Muscle of leg (tissue), 11 donors: Measurements from ENCODE around the gene PEX16. TPM values are rescaled to one million over a fixed set of nuclear protein-coding genes. Genes with fewer than 3 reads are reported as not detected.

Source experiments
- DNase-seq: peaks from one replicate; pipeline ENCODE4 v3.0.0; 2013
- H3K27ac ChIP-seq: one replicate; pipeline ENCODE4 v1.5.1; 2013; ENCODE audit warnings: mild to moderate bottlenecking, low read length, control low read depth
- H3K27me3 ChIP-seq: one replicate; pipeline ENCODE4 v1.6.1; 2013; ENCODE audit warnings: low read length; ENCODE audit not compliant: control insufficient read depth, insufficient read depth
- H3K36me3 ChIP-seq: one replicate; pipeline ENCODE4 v1.6.1; 2013; ENCODE audit warnings: low read length; ENCODE audit not compliant: control insufficient read depth, insufficient read depth
- H3K4me1 ChIP-seq: one replicate; pipeline ENCODE4 v1.6.1; 2013; ENCODE audit warnings: low read length; ENCODE audit not compliant: control insufficient read depth, insufficient read depth
- H3K4me3 ChIP-seq: one replicate; pipeline ENCODE4 v1.5.1; 2013; ENCODE audit warnings: low read length, control low read depth
- H3K9me3 ChIP-seq: replicated peaks from 2 replicates; pipeline ENCODE4 v1.6.1; 2013; ENCODE audit warnings: low read depth, low read length; ENCODE audit not compliant: control insufficient read depth
- WGBS: methylation state at CpG from one replicate; pipeline ENCODE4 v1.1.5; 2013; ENCODE audit warnings: missing lambda C conversion rate; ENCODE audit not compliant: insufficient coverage; 5-methylcytosine and 5-hydroxymethylcytosine counted together
- polyA plus RNA-seq, 8 donors: library from polyadenylated mRNA; unstranded; fragments of 120-200 nt; gene quantifications; one replicate each; pipeline versions ENCODE4 v1.2.1 to v1.2.3, GENCODE V29; 2013; ENCODE audit warnings: inconsistent platforms in 1 of 8, low replicate concordance in 1 of 8; ENCODE audit not compliant: insufficient read length in 8 of 8, insufficient read depth in 1 of 8
- total RNA-seq: library from RNA; stranded (reverse); fragments of 120-200 nt; gene quantifications from one replicate; pipeline ENCODE4 v1.2.4, GENCODE V29; 2013

Gene PEX16
- total and polyA plus RNA-seq, 9 donors = 11.1 to 16.3 (median 14.2) TPM

- H3K36me3 ChIP-seq = peaks cover 12% of the 10 kb centered on the region
- H3K9me3 ChIP-seq = no peaks in the 10 kb centered on the region
- peaks cover 17% of the 10 kb centered on the region for H3K4me1 ChIP-seq
- no peak for DNase-seq
- peaks cover 34% of the 10 kb centered on the region for H3K27me3 ChIP-seq
- 91% methylated on average over 8 of the region's 12 CpGs for WGBS
- H3K4me3 ChIP-seq = no peak overlapping the region
- no peak overlapping the region for H3K27ac ChIP-seq
These were observed 9.1 kb upstream of the PEX16 start for GRCh38 chr11:45926536-45927331.

- DNase-seq = no peak
- no peak overlapping the region for H3K27ac ChIP-seq
- H3K36me3 ChIP-seq = peaks cover 4% of the 10 kb centered on the region
- H3K9me3 ChIP-seq = no peaks in the 10 kb centered on the region
- peaks cover 21% of the 10 kb centered on the region for H3K4me1 ChIP-seq
- H3K4me3 ChIP-seq = no peak overlapping the region
- peaks cover 41% of the 10 kb centered on the region for H3K27me3 ChIP-seq
- 35% methylated on average over 9 of the region's 12 CpGs for whole genome bisulfite sequencing
These were observed 8.3 kb upstream of the PEX16 start for GRCh38 chr11:45926001-45926401.

DNA sequence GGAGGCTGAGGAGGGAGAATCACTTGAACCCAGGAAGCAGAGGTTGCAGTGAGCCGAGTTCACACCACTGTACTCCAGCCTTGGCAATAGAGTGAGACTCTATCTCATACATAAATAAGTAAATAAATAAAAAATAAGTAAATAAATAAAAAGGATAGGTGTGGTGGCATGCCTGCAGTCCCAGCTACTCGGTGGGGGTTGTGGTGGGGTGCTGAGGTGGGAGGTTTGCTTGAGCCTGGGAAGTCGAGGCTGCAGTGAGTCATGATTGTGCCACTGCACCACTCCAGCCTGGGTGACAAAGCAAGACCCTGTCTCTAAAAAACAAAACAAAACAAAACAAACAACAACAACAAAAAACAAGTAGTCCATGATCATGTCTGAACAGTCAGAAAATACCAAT, 7.9 kb upstream of the PEX16 start:
- WGBS = no CpG with 5 or more reads among the region's 3 CpGs

DNA sequence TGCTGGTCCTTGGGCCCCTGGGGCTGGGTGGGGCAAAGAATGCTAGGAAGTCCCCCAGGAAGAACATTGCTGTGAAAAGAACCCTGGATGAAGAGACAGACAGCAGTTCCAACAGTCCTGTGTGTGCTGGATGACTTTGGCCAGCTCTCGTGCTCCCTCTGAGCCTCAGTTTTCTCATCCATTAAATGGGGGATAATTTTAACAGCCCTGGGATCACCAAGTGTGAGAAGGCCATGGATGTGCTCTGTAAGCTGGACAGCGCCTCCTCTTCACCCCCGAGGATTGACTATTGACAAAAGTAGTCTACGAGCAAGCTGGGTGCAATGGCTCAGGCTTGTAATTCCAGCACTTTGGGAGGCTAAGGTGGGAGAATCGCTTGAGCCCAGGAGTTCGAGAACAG, 7.2 kb upstream of the PEX16 start:
- no peaks in the 10 kb centered on the region for H3K36me3 ChIP-seq
- H3K27ac ChIP-seq = no peak overlapping the region
- peaks cover 52% of the 10 kb centered on the region for H3K27me3 ChIP-seq
- WGBS = 75% methylated on average over 3 of the region's 6 CpGs
- peaks cover 18% of the 10 kb centered on the region for H3K4me1 ChIP-seq
- no peaks in the 10 kb centered on the region for H3K9me3 ChIP-seq
- DNase-seq = no peak
- no peak overlapping the region for H3K4me3 ChIP-seq

More for the DNA sequence above, 7.9 kb upstream of the PEX16 start:
- Histone ChIP-seq H3K9me3 (no peaks in the 10 kb centered on the region), H3K36me3 (no peaks in the 10 kb centered on the region), H3K4me1 (peaks cover 21% of the 10 kb centered on the region), H3K4me3 (no peak overlapping the region), H3K27ac (no peak overlapping the region), H3K27me3 (peaks cover 46% of the 10 kb centered on the region)
- no peak for DNase-seq

DNA sequence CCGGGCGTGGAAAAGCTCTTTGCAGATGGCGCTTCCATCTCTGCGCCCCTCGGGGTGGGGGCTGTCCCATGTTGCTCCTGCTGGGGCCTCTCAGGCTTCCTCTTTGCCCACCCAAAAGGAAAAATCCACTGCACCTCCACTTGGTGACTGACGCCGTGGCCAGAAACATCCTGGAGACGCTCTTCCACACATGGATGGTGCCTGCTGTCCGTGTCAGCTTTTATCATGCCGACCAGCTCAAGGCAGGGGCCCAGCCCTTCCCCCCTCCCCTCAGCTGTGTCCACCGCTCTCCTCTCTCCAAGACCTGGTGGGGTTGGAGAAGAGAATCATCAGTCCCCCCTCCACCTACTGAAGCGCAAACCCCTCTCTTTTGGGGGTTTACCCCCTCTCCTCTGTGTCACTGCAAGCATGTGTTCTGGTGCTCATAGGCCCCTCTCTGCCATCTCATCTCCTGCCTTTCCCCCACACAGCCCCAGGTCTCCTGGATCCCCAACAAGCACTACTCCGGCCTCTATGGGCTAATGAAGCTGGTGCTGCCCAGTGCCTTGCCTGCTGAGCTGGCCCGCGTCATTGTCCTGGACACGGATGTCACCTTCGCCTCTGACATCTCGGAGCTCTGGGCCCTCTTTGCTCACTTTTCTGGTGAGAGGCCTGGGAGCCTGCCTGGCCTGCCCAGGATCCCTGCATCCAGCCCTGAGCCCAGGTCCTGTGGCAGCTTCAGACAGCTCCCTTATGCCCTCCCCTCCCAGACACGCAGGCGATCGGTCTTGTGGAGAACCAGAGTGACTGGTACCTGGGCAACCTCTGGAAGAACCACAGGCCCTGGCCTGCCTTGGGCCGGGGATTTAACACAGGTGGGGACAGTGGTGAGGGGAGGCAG, 6.6 kb upstream of the PEX16 start:
- Histone ChIP-seq H3K9me3 (no peaks in the 10 kb centered on the region), H3K27me3 (peaks cover 53% of the 10 kb centered on the region), H3K4me1 (peaks cover 18% of the 10 kb centered on the region), H3K4me3 (no peak overlapping the region), H3K36me3 (no peaks in the 10 kb centered on the region), H3K27ac (no peak overlapping the region)
- no peak for DNase-seq
- WGBS = 78% methylated on average over 11 of the region's 22 CpGs

DNA sequence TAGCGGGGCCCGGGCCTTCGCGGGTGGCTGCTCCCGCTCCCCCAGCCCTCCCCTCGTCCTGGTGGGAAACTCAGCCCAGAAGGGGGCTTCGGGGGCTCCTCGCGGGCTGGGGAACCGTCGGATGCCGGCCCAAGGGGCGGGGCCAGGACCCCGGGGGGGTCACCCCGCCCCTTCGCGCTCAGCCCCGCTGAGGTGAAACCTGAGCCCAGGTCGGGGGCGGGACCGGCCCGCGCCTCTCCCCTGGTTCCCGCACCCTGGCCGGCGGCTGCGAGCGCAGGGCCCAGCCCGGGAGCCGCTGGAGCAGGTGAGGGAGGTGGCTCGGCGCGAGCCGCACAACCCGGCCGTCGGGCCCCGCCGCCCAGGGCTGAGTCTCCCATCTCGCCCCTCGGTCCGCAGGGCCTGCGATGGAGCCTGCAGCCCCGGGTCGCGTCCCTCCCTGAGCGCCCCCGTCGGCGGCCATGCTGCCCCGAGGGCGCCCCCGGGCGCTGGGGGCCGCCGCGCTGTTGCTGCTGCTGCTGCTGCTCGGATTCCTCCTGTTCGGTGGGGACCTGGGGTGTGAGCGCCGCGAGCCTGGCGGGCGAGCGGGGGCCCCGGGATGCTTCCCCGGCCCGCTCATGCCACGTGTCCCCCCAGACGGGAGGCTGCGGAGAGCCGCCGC, 4.9 kb upstream of the PEX16 start, which contains the start of gene LARGE2:
TSS of gene LARGE2 (plus strand) at position 232 of the 658 bp plus-strand sequence. CDS start at position 459, 227 bp downstream.
- Histone ChIP-seq H3K27ac (no peak within 1 kb of the TSS), H3K27me3 (peaks cover 53% of the 10 kb centered on the region), H3K4me3 (no peak within 1 kb of the TSS), H3K36me3 (no peaks in the 10 kb centered on the region), H3K4me1 (peaks cover 25% of the 10 kb centered on the region), H3K9me3 (no peaks in the 10 kb centered on the region)
- DNase-seq = no peak
- WGBS = under 1% methylated on average over 72 of the region's 73 CpGs

DNA sequence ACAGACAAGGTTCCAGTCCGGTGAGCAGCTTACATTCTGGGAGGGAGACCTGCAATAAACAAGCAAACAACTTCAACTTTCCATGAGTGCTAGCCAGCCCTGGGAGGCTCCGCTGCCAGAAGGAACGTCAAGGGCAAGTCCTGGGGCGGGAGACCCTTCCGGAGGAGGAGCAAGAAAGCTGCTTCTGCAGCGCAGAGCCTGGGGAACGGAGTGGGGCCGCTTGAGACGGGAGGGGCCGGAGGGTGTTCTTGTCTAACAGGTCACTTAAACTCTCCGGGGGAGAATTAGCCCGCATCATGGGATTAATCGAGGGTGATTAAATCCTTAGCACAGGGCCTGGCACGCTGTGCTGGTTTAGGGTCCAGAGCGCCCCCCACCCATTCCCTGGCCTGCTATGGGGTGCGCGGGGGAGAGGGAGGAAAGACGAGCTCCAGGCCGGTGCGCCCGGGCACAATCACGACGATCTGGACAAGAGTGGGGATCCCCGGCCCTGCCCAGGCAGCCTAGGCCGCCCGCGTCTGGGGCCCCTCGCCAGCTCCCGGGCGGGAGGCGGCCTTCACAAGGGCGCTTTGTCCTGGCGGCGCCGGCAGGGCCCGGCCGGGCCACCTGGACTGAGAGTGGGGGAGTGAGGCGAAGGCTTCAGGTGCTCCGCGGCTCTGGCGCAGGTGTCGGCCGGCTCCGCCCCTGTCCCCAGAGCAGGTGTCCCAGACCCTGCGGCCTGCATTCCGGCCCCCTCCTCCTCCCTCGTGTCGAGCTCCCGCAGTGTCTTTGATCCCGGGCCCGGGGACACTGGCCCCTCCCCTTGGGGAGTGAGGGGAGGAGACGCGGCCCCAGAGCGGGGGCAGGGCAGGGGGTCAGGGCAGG, 4.1 kb upstream of the PEX16 start:
- 7% methylated on average over 41 of the region's 54 CpGs for whole genome bisulfite sequencing
- H3K4me3 ChIP-seq = no peak overlapping the region
- DNase-seq = peak; percentile 76
- H3K4me1 ChIP-seq = peaks cover 32% of the 10 kb centered on the region
- H3K36me3 ChIP-seq = no peaks in the 10 kb centered on the region
- no peak overlapping the region for H3K27ac ChIP-seq
- H3K27me3 ChIP-seq = peaks cover 53% of the 10 kb centered on the region
- H3K9me3 ChIP-seq = no peaks in the 10 kb centered on the region

DNA sequence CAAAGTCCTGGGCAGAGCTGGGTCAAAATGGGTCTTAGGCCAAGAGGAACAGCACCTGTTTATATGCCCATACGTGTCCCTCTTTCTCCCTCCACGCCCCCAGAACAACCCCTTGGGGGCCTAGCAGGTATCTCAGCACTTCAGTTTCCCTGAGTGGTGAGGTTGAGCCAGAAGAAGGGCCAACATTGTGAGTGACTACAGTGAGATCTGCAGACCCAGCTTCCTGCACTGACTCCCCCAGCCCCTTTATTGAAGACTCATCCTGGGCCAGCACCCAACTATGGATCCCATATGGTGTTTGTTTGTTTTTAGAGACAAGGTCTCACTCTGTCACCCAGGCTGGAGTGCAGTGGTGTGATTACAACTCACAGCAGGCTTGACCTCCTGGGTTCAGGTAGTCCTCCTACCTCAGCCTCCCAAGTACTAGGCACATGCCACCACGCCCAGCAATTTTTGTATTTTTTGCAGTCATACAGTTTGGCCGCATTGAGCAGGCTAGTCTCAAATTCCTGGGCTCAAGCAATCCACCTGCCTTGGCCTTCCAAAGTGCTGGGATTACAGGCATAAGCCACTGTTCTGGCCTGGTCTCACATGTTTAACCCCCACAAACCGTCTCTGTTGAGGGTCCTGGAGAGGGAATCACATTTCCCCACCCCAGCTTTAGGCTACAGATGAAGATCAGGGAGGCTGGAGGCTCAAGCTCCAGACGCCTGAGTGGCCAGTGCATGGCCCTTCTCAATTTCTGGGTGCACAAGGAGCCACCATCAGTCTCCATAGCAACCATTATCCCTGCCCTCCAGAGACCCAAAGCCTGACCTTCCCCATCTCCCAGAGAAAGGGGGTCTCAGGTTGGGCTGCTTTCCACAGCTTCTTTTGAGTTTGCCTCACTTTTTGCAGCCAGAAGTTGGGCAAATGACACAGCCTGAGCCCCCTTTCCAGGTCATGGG, 3.1 kb upstream of the PEX16 start:
- no peak for DNase-seq
- peaks cover 32% of the 10 kb centered on the region for H3K4me1 ChIP-seq
- 61% methylated on average over 3 of the region's 6 CpGs for WGBS
- no peaks in the 10 kb centered on the region for H3K9me3 ChIP-seq
- H3K4me3 ChIP-seq = no peak overlapping the region
- H3K27ac ChIP-seq = no peak overlapping the region
- peaks cover 51% of the 10 kb centered on the region for H3K27me3 ChIP-seq
- peaks cover under 1% of the 10 kb centered on the region for H3K36me3 ChIP-seq
